ENCODE measurements around the gene C12orf50.
"Not testable (repeated sequence)": the region's sequence is repeated elsewhere in the genome, so short reads cannot be mapped to it uniquely, and the experiment has no call there.

The C12orf50 gene

DNA sequence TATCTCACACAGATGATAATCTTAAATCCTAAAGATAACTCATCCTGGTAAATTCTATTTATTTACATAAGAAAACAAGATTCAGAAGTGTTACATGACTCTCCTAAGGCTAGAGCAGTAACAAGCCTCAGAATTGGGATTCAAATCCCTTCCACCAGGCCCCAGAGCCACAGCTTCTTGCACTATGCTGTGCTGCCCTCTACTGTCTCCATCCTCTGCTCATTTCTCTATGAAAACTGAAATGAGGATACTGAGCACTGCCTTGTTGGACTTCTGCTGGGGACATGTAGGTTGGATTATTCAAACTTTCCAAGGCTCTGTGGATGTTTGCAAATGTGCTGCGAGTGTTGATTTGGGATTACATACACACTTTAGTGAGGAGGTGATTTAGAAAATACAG is 23.5 kb upstream of the C12orf50 start:
- TF ChIP-seq, protein P1, sequence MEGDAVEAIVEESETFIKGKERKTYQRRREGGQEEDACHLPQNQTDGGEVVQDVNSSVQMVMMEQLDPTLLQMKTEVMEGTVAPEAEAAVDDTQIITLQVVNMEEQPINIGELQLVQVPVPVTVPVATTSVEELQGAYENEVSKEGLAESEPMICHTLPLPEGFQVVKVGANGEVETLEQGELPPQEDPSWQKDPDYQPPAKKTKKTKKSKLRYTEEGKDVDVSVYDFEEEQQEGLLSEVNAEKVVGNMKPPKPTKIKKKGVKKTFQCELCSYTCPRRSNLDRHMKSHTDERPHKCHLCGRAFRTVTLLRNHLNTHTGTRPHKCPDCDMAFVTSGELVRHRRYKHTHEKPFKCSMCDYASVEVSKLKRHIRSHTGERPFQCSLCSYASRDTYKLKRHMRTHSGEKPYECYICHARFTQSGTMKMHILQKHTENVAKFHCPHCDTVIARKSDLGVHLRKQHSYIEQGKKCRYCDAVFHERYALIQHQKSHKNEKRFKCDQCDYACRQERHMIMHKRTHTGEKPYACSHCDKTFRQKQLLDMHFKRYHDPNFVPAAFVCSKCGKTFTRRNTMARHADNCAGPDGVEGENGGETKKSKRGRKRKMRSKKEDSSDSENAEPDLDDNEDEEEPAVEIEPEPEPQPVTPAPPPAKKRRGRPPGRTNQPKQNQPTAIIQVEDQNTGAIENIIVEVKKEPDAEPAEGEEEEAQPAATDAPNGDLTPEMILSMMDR (conservative IDR thresholded peaks at IDR 0.05), result peak; percentile 65
- TF ChIP-seq ZFX (IDR thresholded peaks at IDR 0.05), result no peak
- no peak overlapping the region for H3K27ac ChIP-seq

- TF ChIP-seq, protein P1 (conservative IDR thresholded peaks at IDR 0.05), result no peak
- TF ChIP-seq ZFX (IDR thresholded peaks at IDR 0.05), result no peak
- H3K27ac ChIP-seq, result no peak overlapping the region
These were observed 14.8 kb upstream of the C12orf50 start for GRCh38 chr12:88044035-88044434.

DNA sequence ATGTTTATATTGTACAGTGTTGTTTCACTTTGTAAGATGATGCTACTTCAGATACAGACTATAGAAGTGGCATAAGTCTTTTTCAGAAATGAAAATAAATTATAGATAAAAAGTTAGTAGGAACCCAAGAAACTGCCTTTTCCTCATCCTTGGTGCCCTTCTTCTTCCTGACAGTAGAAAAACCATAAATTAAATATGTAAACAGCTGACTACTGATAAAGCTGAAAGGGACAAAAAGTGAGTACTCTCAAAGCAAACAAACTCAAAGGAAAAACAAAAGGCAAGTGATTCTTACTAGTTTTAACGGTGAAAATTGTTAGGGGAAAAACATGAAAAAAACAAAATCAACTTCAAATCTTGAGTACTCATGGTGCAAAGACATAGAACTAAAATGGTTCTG is 8.6 kb upstream of the C12orf50 start:
- no peak for TF ChIP-seq ZFX (IDR thresholded peaks at IDR 0.05)
- TF ChIP-seq, protein P1 (conservative IDR thresholded peaks at IDR 0.05), result no peak
- H3K27ac ChIP-seq, result no peak overlapping the region

DNA sequence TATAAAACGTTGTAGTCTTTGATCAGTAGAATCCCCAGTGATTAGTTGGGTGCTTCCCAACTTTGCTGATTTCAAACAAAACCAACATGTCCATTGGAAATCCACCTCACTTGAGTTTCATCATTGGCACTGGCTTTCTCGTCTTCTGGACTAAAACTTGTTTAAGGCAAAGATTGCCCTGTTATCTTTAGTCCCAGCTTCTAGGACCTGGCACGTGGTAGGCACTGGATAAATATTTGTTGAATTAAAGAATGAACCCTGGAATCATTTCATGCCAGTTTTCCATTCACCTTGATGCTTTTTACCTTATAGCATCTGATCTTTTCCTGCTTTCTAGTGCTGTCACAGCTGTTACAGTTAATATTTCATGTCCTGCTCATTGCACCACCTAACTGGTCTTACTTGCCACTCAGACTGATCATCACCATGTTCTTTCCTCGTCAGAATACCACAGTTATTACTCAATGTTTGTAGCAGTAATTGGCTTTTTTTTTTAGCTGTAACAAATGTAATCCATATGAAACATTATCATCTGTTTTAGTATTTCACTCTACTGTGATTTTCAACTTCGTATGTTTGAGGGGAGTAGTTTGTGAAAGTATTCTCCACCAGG is 7.3 kb upstream of the C12orf50 start:
- H3K27ac ChIP-seq, result no peak overlapping the region; the same call in 1 of the 2 replicates
- TF ChIP-seq, protein P1 (conservative IDR thresholded peaks at IDR 0.05), result no peak
- no peak for TF ChIP-seq ZFX (IDR thresholded peaks at IDR 0.05)

GRCh38 chr12:88035907-88036289 is 6.7 kb upstream of the C12orf50 start:
- TF ChIP-seq, protein P1 (conservative IDR thresholded peaks at IDR 0.05), result no peak
- 0 out of 2 replicates have a peak, but pooled peaks have one; percentile 5 for TF ChIP-seq ZFX (IDR thresholded peaks at IDR 0.05)

DNA sequence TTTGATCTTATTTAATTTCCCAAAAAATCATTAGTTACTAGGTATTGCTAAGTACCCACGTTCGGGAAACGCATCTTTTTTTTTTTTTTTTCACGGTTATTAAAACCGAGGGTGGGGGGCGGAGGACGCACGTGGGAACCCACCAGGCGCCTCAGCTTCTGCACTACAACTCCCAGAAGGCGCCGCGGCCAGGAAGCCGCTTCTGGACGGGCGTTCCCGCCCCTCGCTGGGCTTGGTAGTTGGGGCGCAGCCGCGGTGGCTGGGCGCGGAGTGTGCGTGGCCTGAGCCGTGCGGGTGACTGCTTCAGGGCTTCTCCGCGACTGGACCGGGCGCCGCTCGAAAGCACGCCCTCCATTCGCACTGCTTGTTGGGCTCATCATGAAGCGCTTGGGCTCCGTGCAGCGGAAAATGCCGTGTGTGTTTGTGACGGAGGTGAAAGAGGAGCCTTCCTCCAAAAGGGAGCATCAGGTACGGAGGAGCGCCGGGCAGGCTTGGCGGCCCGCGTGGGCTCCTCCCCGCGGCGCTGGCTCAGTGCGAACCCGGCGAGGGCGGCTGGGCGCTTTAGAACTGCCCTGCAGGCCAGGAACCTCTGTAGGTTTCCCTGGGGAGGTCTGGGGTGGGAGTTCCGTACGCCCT is 6.2 kb upstream of the C12orf50 start:
- H3K27ac ChIP-seq, result peak overlapping the region; percentile 87
- TF ChIP-seq ZFX (IDR thresholded peaks at IDR 0.05), result peak; percentile 61
- TF ChIP-seq, protein P1 (conservative IDR thresholded peaks at IDR 0.05), result no peak

More at GRCh38 chr12:88035907-88036289, 6.7 kb upstream of the C12orf50 start:
- peak overlapping the region; percentile 87 for H3K27ac ChIP-seq

DNA sequence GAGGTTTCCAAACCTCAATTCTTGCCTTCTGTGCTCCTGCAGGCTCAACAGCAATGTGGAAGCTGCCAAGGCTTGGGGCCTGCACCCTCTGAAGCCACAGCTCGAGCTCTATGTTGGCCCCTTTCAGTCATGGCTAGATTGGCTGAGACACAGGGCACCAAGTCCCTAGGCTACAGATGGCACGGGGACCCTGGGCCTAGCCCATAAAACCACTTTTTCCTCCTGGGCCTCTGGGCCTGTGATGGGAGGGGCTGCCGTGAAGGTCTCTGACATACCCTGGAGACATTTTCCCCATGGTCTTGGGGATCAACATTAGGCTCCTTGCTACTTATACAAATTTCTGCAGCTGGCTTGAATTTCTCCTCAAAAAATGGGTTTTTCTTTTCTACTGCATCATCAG is 2.0 kb upstream of the C12orf50 start:
- not testable (repeated sequence) for H3K27ac ChIP-seq

GRCh38 chr12:88026196-88026595 is 3.0 kb downstream of the C12orf50 start:
- no peak for TF ChIP-seq ZFX (IDR thresholded peaks at IDR 0.05)
- TF ChIP-seq, protein P1 (conservative IDR thresholded peaks at IDR 0.05), result no peak
- H3K27ac ChIP-seq, result no peak overlapping the region
